H1 (cell line): Measurements from ENCODE around the gene CACFD1. TPM values are rescaled to one million over a fixed set of nuclear protein-coding genes. Genes with fewer than 3 reads are reported as not detected.

Experiments used
- CTCF ChIA-PET: fragments of 300-600 bp; sonication (Branson Sonifier 250); formaldehyde crosslinking; loops from one replicate; lab custom pipeline; 2021; ENCODE audit not compliant: partially characterized antibody; lab: Charles Lee
- POLR2A ChIA-PET: fragments of 300-600 bp; sonication (Branson Sonifier 250); formaldehyde crosslinking; loops from one replicate; lab custom pipeline; 2021; ENCODE audit warnings: inconsistent platforms; ENCODE audit not compliant: partially characterized antibody; lab: Charles Lee
- DNase-seq, 2 experiments: peaks; one replicate each; pipeline versions ENCODE4 v3.0.0 to v3.0.0-alpha.2; 2010 to 2022; ENCODE audit warnings: low spot score in 2 of 2, low read depth in 1 of 2, mixed read lengths in 1 of 2
- FAIRE-seq: peaks from 2 replicates; lab custom pipeline; 2011; peaks lifted over from hg19 to GRCh38; lab: Jason Lieb, UNC
- H2AFZ ChIP-seq: 2 replicates; pipeline ENCODE4 v1.8.1; 2012; ENCODE audit warnings: low read length, inconsistent platforms
- H2AK5ac ChIP-seq: 2 replicates; pipeline ENCODE4 v1.6.1; 2013; ENCODE audit warnings: low read depth, low read length
- H2BK120ac ChIP-seq: replicated peaks from 2 replicates; pipeline ENCODE3; 2013; ENCODE audit warnings: low read depth, low read length, inconsistent platforms
- H2BK12ac ChIP-seq: 2 replicates; pipeline ENCODE4 v1.6.1; 2013; ENCODE audit warnings: low read depth, low read length
- H2BK15ac ChIP-seq: 2 replicates; pipeline ENCODE4 v1.6.1; 2013; ENCODE audit warnings: low read length
- H2BK20ac ChIP-seq: 2 replicates; pipeline ENCODE4 v1.6.1; 2013; ENCODE audit warnings: low read length
- H2BK5ac ChIP-seq: 2 replicates; pipeline ENCODE4 v1.6.1; 2013; ENCODE audit warnings: low read depth, low read length
- H3K14ac ChIP-seq: 2 replicates; pipeline ENCODE4 v1.6.1; 2013; ENCODE audit warnings: inconsistent platforms; ENCODE audit not compliant: insufficient read length
- H3K18ac ChIP-seq: 2 replicates; pipeline ENCODE4 v1.6.1; 2013; ENCODE audit warnings: low read length; ENCODE audit errors: extremely low read depth
- H3K23ac ChIP-seq: 2 replicates; pipeline ENCODE4 v1.6.1; 2013; ENCODE audit warnings: inconsistent platforms; ENCODE audit not compliant: insufficient read length
- H3K23me2 ChIP-seq: 2 replicates; pipeline ENCODE4 v1.6.1; 2013; ENCODE audit warnings: low read depth, low read length
- H3K27ac ChIP-seq: 2 replicates; pipeline ENCODE4 v1.6.1; 2011; ENCODE audit warnings: low read depth, low read length, inconsistent platforms
- H3K27me3 ChIP-seq, 4 experiments: replicated peaks in 1 of 4; 1 replicate in 1 of 4; 2 replicates in 3 of 4; pipeline versions ENCODE4 v1.6.1 to v1.8.1; 2011 to 2013; ENCODE audit warnings: low read length in 3 of 4, mild to moderate bottlenecking in 3 of 4, inconsistent platforms in 2 of 4, mixed read lengths in 2 of 4, moderate library complexity in 1 of 4; ENCODE audit not compliant: control insufficient read depth in 3 of 4, insufficient read depth in 3 of 4; ENCODE audit errors: extremely low read depth in 1 of 4
- H3K36me3 ChIP-seq, 4 experiments: 2 replicates each; pipeline versions ENCODE4 v1.6.1 to v1.8.1; 2011 to 2013; ENCODE audit warnings: mild to moderate bottlenecking in 4 of 4, low read length in 3 of 4, moderate library complexity in 2 of 4, control low read depth in 1 of 4, inconsistent platforms in 1 of 4; ENCODE audit not compliant: insufficient read depth in 4 of 4, control insufficient read depth in 2 of 4
- H3K4ac ChIP-seq: replicated peaks from 2 replicates; pipeline ENCODE3; 2013; ENCODE audit warnings: low read length, low read depth, mixed read lengths, inconsistent platforms; ENCODE audit not compliant: insufficient read length
- H3K4me1 ChIP-seq, 4 experiments: replicated peaks in 1 of 4; 1 replicate in 1 of 4; 2 replicates in 3 of 4; pipeline versions ENCODE4 v1.6.1 to v1.8.1; 2011 to 2013; ENCODE audit warnings: low read length in 3 of 4, inconsistent platforms in 2 of 4, mixed read lengths in 1 of 4; ENCODE audit not compliant: insufficient read depth in 4 of 4, control insufficient read depth in 3 of 4
- H3K4me2 ChIP-seq, 2 experiments: 2 replicates each; pipeline versions ENCODE4 v1.6.1 to v1.8.1; 2011 to 2013; ENCODE audit warnings: low read depth in 2 of 2, low read length in 2 of 2, control low read depth in 1 of 2, inconsistent platforms in 1 of 2, mild to moderate bottlenecking in 1 of 2; ENCODE audit not compliant: insufficient read depth in 1 of 2
- H3K4me3 ChIP-seq, 4 experiments: fragments of 200-600, 300-600 bp in 1 of 4; sonication (generic), shearing (Covaris generic), sonication (Bioruptor Twin) in 1 of 4; 2 replicates each; pipeline versions ENCODE4 v1.5.1 to v1.8.1; 2011 to 2016; ENCODE audit warnings: low read length in 4 of 4, low read depth in 3 of 4, control low read depth in 2 of 4, inconsistent platforms in 2 of 4, mild to moderate bottlenecking in 2 of 4, mixed read lengths in 1 of 4, moderate library complexity in 1 of 4; ENCODE audit not compliant: insufficient read depth in 2 of 4; ENCODE audit errors: extremely low read depth in 1 of 4
- H3K56ac ChIP-seq: replicated peaks from 2 replicates; pipeline ENCODE3; 2013; ENCODE audit warnings: low read depth, mild to moderate bottlenecking, mixed read lengths, low read length, inconsistent platforms; ENCODE audit not compliant: insufficient read length
- H3K79me1 ChIP-seq: 2 replicates; pipeline ENCODE4 v1.6.1; 2013; ENCODE audit warnings: low read depth, low read length, control low read depth
- H3K79me2 ChIP-seq, 2 experiments: 2 replicates each; pipeline versions ENCODE4 v1.6.1 to v1.8.1; 2012 to 2013; ENCODE audit warnings: low read length in 2 of 2, mild to moderate bottlenecking in 2 of 2, inconsistent platforms in 1 of 2; ENCODE audit not compliant: insufficient read depth in 2 of 2, control insufficient read depth in 1 of 2
- H3K9ac ChIP-seq, 4 experiments: replicated peaks in 1 of 4; 1 replicate in 1 of 4; 2 replicates in 3 of 4; pipeline versions ENCODE4 v1.6.1 to v1.8.1; 2011 to 2013; ENCODE audit warnings: low read depth in 3 of 4, low read length in 3 of 4, control low read depth in 2 of 4, mild to moderate bottlenecking in 2 of 4, moderate library complexity in 2 of 4, inconsistent platforms in 1 of 4; ENCODE audit errors: extremely low read depth in 1 of 4
- H3K9me3 ChIP-seq, 2 experiments: 2 replicates each; pipeline versions ENCODE4 v1.6.1 to v1.8.1; 2012 to 2013; ENCODE audit warnings: mild to moderate bottlenecking in 2 of 2, moderate library complexity in 2 of 2, control low read depth in 1 of 2, inconsistent platforms in 1 of 2, low read depth in 1 of 2, low read length in 1 of 2, mixed read lengths in 1 of 2; ENCODE audit not compliant: insufficient read depth in 2 of 2
- H4K20me1 ChIP-seq, 2 experiments: replicated peaks in 1 of 2; 2 replicates each; pipeline versions ENCODE3 to v1.8.1; 2011 to 2013; ENCODE audit warnings: inconsistent platforms in 2 of 2, low read length in 2 of 2, mild to moderate bottlenecking in 1 of 2; ENCODE audit not compliant: insufficient read depth in 2 of 2, control insufficient read depth in 1 of 2
- H4K5ac ChIP-seq: 2 replicates; pipeline ENCODE4 v1.6.1; 2013; ENCODE audit warnings: low read length, low read depth, mixed read lengths, inconsistent platforms; ENCODE audit not compliant: insufficient read length
- H4K8ac ChIP-seq: 2 replicates; pipeline ENCODE4 v1.8.0; 2013; ENCODE audit warnings: mild to moderate bottlenecking, moderate library complexity, low read length, inconsistent platforms; ENCODE audit not compliant: insufficient read depth; ENCODE audit errors: extremely low read depth
- H4K91ac ChIP-seq: replicated peaks from 2 replicates; pipeline ENCODE3; 2013; ENCODE audit warnings: low read length, mixed read lengths, inconsistent platforms; ENCODE audit not compliant: insufficient read length
- BRCA1 ChIP-seq: IDR thresholded peaks from 2 replicates; pipeline ENCODE4 v1.6.1; 2012; ENCODE audit warnings: low read depth, low read length, improper control_type of control experiment
- CHD2 ChIP-seq: IDR thresholded peaks from 2 replicates; pipeline ENCODE4 v1.6.1; 2012; ENCODE audit warnings: low read length, improper control_type of control experiment
- CTBP2 ChIP-seq: IDR thresholded peaks from 2 replicates; pipeline ENCODE4 v1.7.0; 2011; ENCODE audit warnings: borderline replicate concordance, mild to moderate bottlenecking, moderate library complexity, mixed read lengths, low read length; ENCODE audit not compliant: insufficient read depth, insufficient read length
- EP300 ChIP-seq, 2 experiments: IDR thresholded peaks; 1 replicate in 1 of 2; 2 replicates in 1 of 2; pipeline ENCODE4 v1.6.1; 2011 to 2012; ENCODE audit warnings: low read depth in 2 of 2, low read length in 2 of 2, mild to moderate bottlenecking in 2 of 2, borderline replicate concordance in 1 of 2, inconsistent platforms in 1 of 2, moderate library complexity in 1 of 2
- MAFK ChIP-seq: IDR thresholded peaks from 2 replicates; pipeline ENCODE4 v1.6.1; 2012; ENCODE audit warnings: low read depth, mild to moderate bottlenecking, improper control_type of control experiment, low read length
- RAD21 ChIP-seq, 2 experiments: IDR thresholded peaks in 1 of 2; conservative IDR thresholded peaks in 1 of 2; 2 replicates each; pipeline ENCODE4 v1.6.1; 2011; ENCODE audit warnings: low read depth in 2 of 2, low read length in 2 of 2, improper control_type of control experiment in 1 of 2, inconsistent platforms in 1 of 2, mild to moderate bottlenecking in 1 of 2, moderate library complexity in 1 of 2
- RBBP5 ChIP-seq: IDR thresholded peaks from 2 replicates; pipeline ENCODE4 v1.7.1; 2012; ENCODE audit warnings: low read depth, mild to moderate bottlenecking, inconsistent platforms, low read length, moderate library complexity, borderline replicate concordance
- RNF2 ChIP-seq: fragments of 200-900, 300-1000 bp; sonication (generic); IDR thresholded peaks from 2 replicates; pipeline ENCODE4 v1.7.1; 2016; ENCODE audit warnings: borderline replicate concordance, low read depth, mild to moderate bottlenecking, antibody characterized with exemption, low read length; ENCODE audit not compliant: poor library complexity, severe bottlenecking; ENCODE audit errors: missing control alignments
- WGBS, 2 experiments: shearing (Covaris generic) in 1 of 2; methylation state at CpG; one replicate each; pipeline versions ENCODE4 v1.1.6 to v1.1.7; 2013 to 2015; ENCODE audit warnings: low lambda C conversion rate in 2 of 2, mixed read lengths in 2 of 2, inconsistent platforms in 1 of 2, low coverage in 1 of 2, missing lambda C conversion rate in 1 of 2; ENCODE audit not compliant: insufficient replicate concordance in 2 of 2, insufficient coverage in 1 of 2, insufficient read length in 1 of 2; ENCODE audit errors: extremely low coverage in 1 of 2, missing lambda C conversion rate in 1 of 2; 5-methylcytosine and 5-hydroxymethylcytosine counted together
- polyA plus RNA-seq, 7 experiments: library from polyadenylated mRNA; depleted of rRNA in 3 of 7; stranded (reverse) in 5 of 7; unstranded in 2 of 7; fragments of >200 nt in 5 of 7; fragments of 200-250 nt in 2 of 7; gene quantifications; 1 replicate in 5 of 7; 2 replicates in 1 of 7; 4 replicates in 1 of 7; pipeline versions ENCODE4 v1.2.1 to v1.2.3, GENCODE V29; 2011 to 2013; ENCODE audit warnings: missing spikeins in 2 of 7, mixed read lengths in 2 of 7
- total RNA-seq: library from RNA; stranded (reverse); fragmentation: NEBNext Ultra II Directional; extraction: Animal tissue kit (Norgen Biotek cat#: 25700); gene quantifications from 2 replicates; pipeline ENCODE4 v1.2.1, GENCODE V29; 2021
- TF ChIP-seq, protein P1 (sequence below): IDR thresholded peaks from 2 replicates; pipeline ENCODE4 v1.6.1; 2011; ENCODE audit warnings: low read depth, mild to moderate bottlenecking, low read length; ENCODE audit not compliant: insufficient read depth

Gene CACFD1
- total and polyA plus RNA-seq, 2 of the 8 experiments (the other 6 are each of a cell fraction or from before 2014, with no cell fraction given): 13.4 to 15.5 TPM

DNA sequence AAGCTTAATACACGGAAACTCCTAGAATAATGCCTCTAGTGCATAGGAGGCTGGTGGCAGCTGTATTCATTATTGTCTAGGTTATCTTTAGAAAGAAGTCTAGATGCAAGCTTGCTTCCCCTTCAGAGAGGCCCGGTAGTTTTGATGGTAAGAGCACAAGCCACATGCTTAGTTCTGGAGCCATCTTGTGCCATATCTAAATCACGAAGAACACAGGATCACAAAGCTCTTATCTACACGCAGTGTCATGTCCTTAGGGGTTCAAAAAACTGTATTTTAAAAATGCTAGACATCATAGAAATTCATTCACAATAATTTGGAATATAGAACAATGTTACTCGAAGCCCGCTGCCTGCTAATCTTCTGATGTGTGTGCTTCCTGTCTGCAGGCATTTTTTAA lies 6.2 kb downstream of the CACFD1 start:
- Histone ChIP-seq H2BK120ac (no peak overlapping the region), H3K79me1 (peaks cover 9% of the 10 kb centered on the region), H2AK5ac (no peak overlapping the region), H3K27ac (no peak overlapping the region), H3K27me3 (no peaks in the 10 kb centered on the region), H3K4ac (no peak overlapping the region), H3K4me2 (no peak overlapping the region), H3K23me2 (no peaks in the 10 kb centered on the region), H3K9ac (no peak overlapping the region), H4K8ac (no peak overlapping the region), H3K79me2 (peaks cover 0 to 11% of the 10 kb centered on the region in 2 experiments; a peak in 2 of 4 replicates), H2BK12ac (no peak overlapping the region), H2AFZ (no peak overlapping the region), H2BK5ac (no peak overlapping the region), H3K9me3 (no peaks in the 10 kb centered on the region), H3K36me3 (no peaks in the 10 kb centered on the region), H2BK15ac (no peak overlapping the region), H3K56ac (no peak overlapping the region), H4K91ac (no peak overlapping the region), H3K14ac (no peak overlapping the region), H3K4me3 (no peak overlapping the region), H3K23ac (no peak overlapping the region), H4K5ac (no peak overlapping the region), H3K4me1 (peaks cover 0 to 5% (median 4%) of the 10 kb centered on the region in 4 experiments; a peak in 6 of 7 replicates), H3K18ac (no peak overlapping the region), H2BK20ac (no peak overlapping the region), H4K20me1 (peaks cover 1 to 18% of the 10 kb centered on the region in 2 experiments)
- 87% methylated on average over 6 of the region's 6 CpGs; no CpG with 5 or more reads in 1 of the 2 experiments for WGBS, 2 experiments
- DNase-seq (no peak), FAIRE-seq (no peak)
- CTCF ChIA-PET: interaction anchor here (0.8 to 1.1 kb wide), 3 partner anchors 9 to 21 kb away, joined by 3 read pairs; no protein-coding TSS in a partner anchor
- POLR2A ChIA-PET: interaction anchor here (1.0 kb wide), 1 partner anchor 20 kb away, joined by 3 read pairs; no protein-coding TSS in a partner anchor
- TF ChIP-seq RAD21 (IDR thresholded peaks at IDR 0.05 in 1 of 2, conservative IDR thresholded peaks at IDR 0.05 in 1 of 2; ENCODE audit: low read depth in 2 of 2, low read length in 2 of 2) (no peak), RNF2 (no peak), EP300 (IDR thresholded peaks at IDR 0.05; ENCODE audit: borderline replicate concordance in 1 of 2, low read depth in 2 of 2, low read length in 2 of 2) (no peak), BRCA1 (no peak), CHD2 (no peak), RBBP5 (no peak), MAFK (no peak), CTBP2 (no peak)
- TF ChIP-seq, protein P1, sequence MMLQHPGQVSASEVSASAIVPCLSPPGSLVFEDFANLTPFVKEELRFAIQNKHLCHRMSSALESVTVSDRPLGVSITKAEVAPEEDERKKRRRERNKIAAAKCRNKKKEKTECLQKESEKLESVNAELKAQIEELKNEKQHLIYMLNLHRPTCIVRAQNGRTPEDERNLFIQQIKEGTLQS: no peak
